Amygdala (tissue), 56 donors: ENCODE data around the gene LMX1B.

Source experiments
- DNase-seq, 56 donors: peaks; one replicate each; lab custom pipeline; 2025; lab: John Stamatoyannopoulos, UW

LMX1B gene

DNA sequence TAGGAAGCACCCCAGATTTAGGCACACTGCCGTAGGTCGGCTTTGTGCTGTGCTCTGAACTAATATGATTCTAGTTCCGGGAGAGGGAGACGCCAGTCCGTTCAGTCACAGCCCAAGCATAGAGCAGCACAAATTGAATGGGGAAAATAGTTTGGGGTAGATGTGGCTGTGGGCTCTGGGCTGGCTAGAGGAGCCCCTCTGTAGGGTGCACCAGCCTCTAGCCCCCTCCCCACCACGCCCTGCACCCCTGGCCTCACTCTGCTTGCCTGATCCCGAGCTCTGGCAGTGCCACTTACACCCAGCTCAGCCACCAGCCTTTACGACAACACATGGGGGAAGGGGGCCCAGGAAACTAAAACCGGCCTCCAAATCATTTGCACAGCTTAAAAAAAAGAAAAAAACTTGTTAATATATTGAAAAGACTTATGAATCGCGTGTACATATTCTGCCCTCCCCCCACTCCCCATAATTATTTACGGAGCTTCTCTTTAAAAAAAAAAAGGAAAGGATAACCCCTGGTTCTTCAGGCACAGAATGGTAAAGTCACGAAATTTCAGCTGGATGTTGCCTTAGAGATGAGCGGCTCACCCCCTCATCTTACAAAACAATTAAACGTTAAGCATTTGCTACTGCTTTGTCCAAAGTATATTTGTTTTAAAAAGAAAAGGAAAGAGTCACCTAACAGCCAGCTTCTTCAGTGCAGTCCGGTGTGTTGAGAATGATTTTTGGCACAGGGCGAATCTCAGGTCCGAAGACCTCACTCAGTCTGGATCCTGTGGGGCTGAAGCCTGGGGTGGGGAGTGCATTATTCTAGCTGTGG lies 3.5 kb downstream of the LMX1B start:
- no peak for DNase-seq

DNA sequence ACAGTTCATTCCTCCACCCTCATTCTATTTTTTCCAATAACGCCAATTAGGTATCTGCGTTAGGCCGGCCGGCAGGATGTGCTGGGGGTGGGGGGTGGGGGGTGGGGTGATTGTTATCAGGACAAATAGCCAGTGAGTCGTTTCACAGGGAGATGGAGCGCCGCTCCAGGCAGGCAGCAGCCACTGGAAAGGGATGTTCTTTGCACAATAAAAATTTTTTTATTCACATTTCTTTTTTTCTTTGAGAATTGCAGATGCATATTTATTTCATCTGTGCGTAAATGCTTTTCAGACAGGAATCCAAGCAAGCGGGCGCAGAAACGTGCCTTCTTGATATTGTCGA lies 4.1 kb downstream of the LMX1B start:
- DNase-seq: no peak

DNA sequence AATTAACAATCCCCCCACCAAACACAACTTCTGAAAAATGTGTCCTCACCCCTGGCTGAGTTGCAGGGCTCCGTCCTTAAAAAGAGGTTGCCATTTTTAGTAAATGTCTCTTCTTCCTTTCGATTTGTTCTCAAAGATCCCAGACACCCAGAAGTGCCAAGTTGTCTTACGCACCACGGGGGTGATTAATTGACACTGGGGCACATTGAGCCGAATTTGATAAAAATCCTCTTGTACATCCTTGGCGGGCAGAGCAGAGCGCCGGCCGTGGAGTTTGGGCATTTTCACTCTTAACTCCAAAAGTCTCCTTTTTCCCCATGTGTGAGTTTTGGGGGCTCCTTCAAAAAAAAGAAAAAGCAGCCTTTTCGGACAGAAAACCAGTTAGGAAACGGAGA lies 4.5 kb downstream of the LMX1B start:
- no peak for DNase-seq

DNA sequence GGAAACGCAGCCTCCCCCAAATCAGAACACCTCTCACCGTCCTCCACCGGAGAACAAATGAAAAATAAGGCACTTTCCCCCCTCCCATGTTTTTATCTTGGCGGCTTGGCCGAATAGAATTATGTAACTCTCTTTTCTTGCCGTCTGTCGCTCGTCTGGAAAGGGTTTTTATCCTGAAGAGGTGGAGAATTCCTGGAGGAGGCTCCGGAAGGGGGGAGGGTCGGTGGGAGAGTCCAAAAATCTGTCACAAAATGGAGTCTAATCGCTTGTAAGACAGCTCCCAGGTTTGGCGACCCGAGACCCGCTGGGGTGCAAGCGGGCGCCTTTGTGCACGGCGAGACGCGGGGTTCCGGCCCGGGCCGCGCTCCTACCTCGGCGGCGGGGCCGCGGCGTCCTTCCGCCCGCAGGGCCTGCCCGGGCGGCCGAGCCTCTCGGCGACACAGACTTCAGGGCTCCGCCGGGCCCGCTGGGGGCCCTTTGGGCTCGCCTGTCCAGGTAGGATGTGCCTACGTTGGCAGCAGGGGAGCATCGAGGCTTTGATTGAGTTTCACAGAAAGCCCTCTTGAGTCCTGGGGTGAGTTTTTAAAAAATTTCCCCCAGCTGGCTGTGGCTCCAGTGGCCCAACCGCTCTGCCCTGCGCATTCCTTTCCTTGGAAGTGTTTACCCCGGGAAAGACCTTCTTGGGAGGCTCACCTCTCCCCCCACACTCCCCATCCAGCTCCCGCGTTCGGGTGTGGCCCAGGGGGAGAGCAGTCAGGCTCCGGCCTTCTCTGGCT lies 5.0 kb downstream of the LMX1B start:
- DNase-seq: no peak

DNA sequence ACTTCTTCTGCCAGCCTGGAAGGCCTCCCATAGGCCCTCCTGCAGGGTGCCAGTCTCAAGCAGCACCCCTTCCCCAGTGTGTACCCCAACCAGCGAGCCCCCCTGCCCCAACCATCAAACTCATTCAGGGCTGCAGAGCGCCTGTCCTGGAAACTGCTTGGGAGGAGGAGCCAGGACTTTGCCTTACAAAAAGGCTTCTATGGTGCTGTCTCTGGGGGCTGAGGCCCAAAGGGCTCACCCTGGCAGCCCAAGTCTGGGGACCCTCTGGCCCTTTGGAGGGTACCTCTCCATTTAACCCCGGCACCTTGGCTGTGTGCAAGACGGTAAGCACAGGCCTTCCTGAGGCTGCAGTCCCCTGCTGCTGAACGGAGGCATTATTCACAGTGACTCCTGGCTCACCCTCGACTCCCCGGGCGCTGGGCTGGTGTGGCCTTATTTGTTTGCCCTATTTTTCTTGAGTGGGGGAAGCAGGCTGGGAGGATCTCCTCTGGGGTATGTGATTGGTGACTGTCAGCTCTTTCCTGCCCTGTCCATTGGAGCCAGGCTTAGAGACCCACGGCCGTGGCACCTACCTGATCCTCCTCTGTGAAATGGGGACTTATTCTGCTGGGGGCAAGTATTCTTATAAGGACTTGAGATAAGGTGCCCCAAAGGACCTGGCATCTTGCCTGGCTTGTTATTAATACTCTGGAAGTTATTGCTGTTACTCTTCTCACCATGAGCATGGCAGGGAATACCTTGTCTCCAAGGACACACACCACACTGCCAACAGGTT lies 5.8 kb downstream of the LMX1B start:
- no peak for DNase-seq

DNA sequence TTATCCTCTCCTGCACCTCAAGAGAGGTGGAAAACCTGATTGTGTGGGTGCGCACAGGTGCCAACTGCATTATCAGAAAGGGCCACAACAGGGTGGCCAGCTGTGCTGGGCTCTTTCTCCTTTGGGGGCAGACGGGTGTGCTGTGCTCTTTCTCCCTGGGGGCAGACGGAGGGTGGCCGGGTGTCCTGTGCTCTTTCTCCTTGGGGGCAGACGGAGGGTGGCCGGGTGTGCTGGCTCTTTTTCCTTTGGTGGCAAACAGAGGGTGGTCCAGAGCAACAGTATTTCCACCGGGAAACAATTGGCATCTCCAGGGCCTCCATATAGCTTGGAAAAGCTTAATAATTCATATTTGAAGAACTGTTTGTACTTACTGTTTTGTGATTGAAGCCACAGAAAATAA lies 6.8 kb downstream of the LMX1B start:
- no peak for DNase-seq

DNA sequence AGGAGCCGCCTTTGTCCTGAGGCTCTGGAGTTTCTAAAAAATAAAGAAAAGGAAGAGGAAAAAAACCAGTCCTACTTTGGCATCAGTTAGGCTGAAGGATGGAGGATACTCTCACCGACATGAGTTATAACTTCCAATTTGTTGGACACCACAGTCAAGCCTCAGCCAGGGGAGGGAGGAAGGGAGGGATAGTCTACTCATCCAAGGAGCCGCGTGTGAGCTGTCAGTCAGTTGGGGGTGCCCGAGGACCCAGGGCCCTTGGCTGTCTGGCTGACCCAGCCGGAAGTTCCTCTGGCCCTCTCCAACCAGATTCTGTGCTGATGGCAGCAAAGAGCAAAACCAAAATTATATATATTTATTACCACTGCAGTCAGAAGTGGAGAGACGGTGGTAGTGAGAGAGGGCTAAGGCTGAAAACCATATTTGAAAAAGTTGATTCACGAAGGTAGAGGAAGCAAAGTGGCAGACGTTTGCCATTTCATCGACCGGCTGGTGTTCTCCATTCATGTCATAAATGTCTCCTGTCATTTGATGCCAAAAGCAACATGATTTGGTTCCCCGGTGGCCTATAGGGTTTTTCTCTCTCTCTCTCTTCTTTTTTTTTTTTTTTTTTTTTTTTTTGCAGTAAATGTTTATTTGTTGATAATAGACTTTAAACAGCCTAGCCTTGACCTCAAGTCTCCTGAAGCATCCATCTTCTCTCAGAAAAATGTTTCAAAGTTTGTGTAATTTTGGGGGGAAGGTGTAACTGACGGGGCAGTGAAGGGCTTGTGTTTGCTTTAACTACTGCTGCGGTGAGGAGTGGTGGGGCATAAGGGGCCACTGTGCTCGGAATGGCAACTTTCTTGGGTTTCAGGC lies 7.6 kb downstream of the LMX1B start:
- DNase-seq: no peak

DNA sequence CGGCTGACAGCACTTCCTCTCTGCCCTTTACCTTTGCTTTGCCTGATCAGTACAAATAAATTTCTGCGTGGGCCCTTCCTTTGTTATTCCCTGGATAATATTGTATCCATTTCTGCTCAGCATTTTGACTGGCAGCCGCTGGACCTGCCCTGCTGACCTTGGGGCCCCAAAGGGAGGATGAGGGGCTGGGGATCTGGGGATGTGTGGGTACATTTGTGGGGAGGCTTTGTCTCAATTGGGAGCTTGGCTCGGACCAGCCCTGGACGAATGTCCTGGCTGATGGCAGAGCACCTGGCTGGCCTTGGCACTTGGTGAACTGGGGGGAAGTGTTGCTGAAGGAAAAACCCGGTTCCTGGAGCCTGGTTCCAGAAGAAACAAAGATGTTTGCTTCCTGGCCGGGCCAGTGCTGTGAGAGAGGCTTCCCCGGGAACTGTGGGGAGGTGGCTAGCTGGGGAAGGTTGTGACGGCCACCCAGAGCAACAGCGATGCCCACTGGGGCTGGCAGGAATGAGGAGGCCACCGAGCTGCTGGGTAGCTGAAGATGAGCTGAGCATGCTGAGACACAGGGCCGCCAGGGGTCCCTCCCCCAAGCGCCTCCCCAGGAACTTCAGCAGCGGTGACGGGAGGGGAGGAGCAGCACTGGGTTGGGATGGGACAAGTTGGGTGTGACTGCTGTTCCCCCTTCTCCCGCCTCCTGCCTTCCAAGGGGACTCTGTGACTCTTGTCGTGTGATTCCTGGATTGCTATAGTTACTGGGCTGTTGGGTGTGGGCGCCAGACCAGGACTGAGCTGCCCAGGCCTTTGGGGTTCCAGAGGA lies 8.4 kb downstream of the LMX1B start:
- no peak for DNase-seq

DNA sequence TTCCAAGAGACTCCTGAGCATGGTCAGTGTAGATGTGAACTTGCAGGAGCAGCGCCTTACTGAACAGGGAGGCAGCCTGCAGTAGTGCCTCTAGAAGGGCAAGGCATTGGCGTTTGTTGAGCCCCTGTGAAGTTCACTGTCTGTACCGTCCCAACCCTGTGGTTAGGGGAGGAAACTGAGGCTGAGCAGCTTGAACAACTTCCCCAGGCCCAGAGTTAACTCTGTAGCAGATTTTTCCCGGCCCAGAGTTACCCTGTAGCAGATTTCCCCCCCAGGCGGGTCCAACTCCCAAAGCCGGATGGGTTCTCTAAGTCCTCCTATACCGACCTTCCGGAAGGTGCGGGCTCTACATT lies 9.6 kb downstream of the LMX1B start:
- no peak for DNase-seq

DNA sequence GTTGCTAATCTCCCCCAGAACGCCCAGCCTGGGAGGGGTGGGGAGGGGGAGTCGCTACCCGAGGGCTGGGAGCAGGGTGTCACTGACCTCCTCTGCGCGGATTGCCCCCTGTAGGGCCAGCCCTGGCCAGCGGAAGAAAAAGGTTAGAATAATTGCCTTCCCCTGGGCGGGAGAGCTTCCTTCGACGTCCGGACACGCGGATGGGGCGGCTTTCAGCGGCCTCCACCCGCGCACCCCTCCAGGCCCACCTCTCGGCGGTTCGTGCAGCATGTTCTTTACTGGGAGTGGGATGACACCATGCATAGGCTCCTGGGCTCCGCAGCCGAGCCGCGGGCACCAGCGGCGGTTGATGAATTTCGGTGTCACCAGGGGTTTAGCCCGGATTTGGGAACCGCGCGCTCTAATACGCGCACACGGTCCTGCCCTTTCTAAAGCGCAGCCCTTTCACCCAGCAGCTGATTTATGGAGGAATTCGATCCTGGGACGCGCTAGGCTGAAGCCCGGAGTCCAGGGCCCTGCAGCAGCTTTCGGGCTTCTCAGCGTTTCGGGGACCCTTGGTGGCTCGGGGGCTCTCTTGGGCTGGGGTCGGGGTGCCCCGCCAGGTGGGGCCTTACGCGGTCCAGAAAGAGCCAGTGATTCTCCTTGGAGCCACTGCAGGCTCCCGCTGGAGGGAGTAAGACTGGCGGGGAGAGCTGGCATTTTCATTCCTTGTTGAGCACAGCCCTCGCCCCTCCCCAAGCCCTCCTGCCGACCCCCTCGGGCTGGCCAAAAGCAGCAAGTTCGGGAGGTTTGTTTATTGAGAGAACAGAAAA lies 10.1 kb downstream of the LMX1B start:
- DNase-seq: no peak

DNA sequence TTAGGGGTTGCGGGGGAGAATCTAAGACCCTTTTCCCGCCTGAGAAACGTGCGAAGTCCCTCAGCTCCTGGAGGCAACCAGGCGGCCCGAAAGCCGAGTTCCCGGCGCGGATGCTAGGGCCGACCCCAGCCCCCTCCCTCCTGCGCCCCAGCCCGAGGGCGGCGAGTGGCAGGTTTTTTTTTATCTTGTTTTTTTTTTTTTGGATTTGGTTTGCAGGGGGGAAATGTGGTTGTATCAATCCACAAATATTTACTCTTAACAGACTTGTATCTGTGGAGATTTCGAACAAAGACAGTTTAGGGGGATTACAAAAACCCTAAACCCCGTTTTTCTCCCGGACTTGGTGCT lies 10.7 kb downstream of the LMX1B start:
- no peak for DNase-seq

DNA sequence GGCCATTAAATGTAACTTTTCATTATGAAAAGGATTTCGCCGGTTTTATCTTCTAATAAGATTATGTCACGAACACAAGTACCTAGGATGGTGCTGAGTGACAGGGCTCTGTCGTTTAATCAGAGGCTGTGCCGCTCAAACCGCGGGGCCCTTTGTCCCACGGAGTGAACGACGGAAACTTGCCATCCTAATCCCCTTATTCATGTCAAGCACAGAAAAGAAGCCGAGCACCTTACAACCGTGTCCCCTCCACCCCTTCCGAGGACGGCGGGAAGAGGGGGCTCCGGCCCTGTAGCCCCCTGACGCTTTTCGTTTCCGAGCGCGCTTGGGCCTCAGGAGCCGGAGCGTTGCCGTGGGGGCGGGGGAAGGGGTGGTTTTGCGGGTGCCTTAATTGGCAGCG lies 11.2 kb downstream of the LMX1B start:
- no peak for DNase-seq

DNA sequence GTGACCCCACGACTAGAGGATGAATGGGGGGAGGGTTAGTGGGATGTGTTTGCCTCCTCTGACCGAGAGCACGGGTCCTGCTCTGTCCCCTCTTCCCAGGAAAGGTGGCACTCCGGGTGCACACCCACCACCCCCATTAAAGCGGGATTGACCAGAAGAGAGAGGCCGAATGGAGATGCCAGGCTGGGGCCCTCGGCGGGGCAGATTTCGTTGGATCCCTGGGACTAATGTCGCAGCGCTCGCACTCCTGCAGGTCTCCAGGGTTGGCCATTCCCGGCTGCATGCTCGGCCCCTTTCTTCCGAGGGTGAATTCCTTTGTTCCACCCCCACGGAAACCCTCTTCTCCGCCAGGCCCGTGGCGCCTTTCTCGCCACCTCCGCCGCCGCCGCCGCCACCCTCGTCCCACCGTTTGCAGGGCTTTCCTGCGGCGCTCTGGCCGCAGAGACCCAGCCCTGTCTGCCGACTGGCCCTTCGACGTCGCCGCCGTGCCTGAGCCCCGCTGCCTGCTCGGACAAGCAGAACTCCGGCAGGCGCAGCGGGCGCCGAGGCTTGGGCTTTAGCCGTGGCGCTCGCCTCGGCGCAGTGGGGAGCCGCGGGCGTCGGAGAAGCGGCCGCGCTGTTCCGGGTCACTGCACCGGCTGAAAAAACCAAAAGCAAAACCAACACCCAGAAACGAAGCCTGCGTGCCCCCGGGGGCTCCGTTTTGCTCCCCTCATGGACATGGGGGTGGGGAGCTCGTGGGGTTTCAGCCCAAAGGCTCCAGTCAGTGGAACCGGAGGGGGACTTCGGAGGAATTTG lies 11.8 kb downstream of the LMX1B start:
- DNase-seq: no peak

DNA sequence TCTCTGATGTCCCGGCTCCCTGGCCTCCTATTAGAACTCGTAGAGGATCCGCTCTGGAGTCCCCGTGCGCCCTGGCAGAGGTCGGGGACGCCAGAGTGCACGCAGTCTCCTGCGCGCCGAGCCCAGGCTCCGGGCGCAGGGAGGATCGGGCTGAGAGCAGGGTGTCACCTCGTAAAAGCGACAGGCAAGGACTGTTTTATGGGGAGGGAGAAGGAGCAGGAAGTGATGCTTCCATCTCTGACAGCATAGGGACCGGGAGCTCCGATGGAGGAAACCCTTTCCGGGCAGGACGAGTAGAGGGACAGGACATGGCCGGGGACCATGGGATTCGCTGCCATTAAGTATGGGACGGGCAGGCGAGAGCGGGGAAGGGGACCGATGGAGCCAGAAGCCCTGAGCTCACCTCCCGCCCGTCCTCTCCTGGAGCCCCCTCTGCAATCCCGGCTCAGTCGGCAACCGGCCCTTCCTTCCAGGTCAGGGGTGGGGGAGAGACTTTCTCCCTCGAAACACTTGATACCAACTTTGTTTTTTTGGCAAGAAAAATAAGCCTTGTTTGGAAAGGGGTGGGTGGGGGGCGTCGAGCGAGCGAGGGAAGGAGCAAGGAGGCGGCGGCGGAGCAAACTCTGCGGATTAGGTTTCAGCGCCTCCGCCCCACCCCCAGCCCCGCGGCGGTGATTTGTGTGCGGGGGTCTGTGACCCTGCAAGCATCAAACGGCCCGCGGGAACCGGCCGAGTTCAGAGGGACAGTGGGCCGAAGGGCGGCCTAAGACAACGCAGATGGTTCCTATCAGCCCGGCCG lies 12.6 kb downstream of the LMX1B start:
- DNase-seq: no peak

DNA sequence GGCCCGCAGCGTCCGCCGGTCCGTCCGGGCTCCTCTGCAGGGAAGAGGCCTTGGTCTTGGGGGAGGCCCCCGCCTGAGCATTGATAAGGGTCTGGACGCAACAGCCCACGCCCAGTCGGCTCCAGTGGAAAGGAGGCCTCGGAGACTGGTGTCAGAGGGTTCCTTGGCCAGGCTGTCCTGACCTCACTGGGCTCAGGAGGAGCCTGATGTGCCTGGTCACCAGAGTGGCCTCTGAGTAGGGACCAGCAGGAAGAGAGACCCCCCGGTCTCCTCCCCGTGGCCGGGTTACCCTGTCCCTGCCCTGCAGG lies 13.2 kb downstream of the LMX1B start:
- DNase-seq: no peak

DNA sequence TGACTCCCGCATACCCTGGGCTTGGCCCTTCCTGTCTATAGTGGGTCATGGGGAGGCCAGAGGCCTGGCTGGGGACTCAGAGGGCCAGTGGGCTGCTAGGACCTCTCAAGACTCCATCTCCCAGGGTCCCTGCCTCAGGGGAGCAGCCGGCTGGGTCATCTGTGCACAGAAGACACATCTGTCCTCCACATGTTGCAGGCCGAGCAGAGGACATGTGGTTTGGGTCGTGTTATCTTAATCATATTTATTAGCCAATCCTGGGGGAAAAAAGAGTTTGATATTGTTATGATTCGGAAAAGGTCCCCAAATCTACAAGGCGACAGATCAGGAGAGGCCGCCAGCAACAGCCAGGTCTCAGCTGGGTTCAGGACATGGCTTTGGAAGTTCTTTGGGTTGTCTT lies 14.4 kb downstream of the LMX1B start:
- DNase-seq: no peak

DNA sequence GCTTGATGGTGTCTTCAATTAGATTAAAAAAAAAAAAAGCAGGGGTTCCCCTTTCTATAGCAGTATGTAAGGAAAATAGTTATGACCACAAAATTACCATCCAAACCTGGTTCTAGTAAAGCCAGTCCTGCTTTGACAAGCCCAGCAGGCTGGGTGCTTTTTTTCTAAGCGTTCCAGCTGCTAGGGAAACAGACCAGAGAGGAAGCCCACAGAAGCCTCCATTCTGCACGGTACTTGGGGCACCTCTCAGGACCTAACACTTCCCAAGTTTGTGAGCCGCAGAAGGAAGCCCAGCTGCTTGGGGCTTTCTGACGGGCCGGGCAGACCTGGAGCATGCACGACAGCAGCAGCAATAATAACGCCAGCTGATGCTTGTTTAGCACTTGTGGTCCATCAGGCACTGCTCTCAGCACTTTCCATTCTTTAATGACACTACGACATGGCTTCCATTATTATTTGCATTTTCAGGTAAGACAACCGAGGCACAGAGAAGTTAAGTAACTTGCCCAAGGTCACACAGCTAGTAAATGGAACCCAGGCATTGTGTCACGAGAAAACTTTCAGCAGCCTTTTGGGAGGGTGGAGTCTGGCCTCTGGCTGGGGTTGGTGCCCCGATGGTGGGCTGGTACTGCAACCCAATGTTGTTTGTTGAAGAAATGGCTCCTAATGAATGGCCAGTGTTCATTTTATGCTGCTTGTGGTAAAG lies 15.4 kb downstream of the LMX1B start:
- DNase-seq: no peak
